ENCODE results near the gene TMEM219.

GRCh38 chr16:29968205-29968604 lies 6.3 kb downstream of the TMEM219 start:
- TF ChIP-seq CTCF (IDR thresholded peaks at IDR 0.05) = no peak
- no peak for TF ChIP-seq POLR2A (IDR thresholded peaks at IDR 0.05)
